Activated naive CD4-positive, alpha-beta T cell (primary cell): ENCODE data around the gene PHTF2.

ENCODE experiments used
- DNase-seq, 4 experiments: peaks; one replicate each; lab custom pipeline; 2025; lab: John Stamatoyannopoulos, UW

PHTF2 gene

DNA sequence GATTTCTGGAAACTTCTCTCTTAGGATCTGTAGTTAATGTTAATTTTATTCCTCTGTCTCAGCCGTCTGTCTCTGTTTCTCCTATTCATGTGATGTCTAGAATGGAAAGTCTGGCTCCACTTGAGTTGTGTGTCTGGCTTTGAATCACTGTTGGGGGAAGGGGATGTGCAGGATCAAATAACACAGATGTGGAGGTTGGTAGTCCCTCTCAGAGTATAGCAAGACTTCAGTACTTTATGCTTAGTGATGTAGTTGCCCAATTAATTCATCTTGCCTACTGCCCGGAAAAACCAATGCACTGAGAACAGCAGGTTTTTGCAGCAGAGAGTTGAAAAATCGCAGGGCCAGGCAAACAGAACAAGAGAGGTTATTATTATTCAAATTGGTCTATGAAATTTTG, 79.2 kb downstream of the PHTF2 start:
- no peak for DNase-seq

GRCh38 chr7:77878500-77878899, 79.9 kb downstream of the PHTF2 start:
- no peak for DNase-seq

- no peak for DNase-seq
Measured at GRCh38 chr7:77879272-77879671, 80.7 kb downstream of the PHTF2 start.

DNA sequence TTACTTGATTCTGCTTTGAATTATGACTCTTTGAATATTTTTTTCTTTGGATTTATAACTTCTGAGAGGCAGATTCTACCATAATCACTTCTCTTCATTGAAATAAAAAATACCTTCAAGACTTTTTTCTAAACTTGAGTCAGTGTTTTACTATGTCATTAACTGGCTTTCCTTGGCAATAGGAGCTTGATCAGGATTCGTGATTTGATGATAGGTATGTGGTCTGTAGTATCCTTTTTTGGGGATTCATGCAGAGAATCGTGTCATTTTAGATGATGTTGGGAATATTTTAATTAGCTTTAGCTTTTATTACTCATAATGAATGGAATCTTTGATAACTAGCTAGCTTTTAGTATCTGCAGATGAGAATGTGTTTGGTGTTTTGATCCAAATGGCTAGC, 83.3 kb downstream of the PHTF2 start:
- DNase-seq, result no peak

GRCh38 chr7:77885155-77885554, 86.6 kb downstream of the PHTF2 start:
- no peak for DNase-seq

- no peak for DNase-seq
Measured at GRCh38 chr7:77887567-77887966, 89.0 kb downstream of the PHTF2 start.

DNA sequence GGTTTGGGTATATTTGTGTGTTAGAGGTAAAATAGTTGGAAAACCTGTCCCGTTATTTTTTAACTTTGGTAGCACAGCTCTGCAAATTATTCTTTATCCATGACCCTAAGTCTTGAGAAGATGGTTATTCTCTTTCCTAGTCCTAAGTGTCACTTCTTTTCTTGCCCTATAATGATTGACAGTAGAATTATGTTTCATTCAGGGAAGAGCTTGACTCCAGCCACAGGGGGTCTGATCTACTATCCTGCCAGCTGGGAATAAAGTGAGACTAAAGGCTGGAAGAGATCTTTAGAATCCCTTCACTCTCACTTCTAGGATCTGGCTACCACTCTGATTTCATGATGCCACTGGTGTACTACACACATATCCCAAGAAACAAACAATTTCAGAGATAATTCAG, 90.4 kb downstream of the PHTF2 start:
- DNase-seq, result no peak

- DNase-seq, result no peak
Measured at GRCh38 chr7:77893813-77894212, 95.2 kb downstream of the PHTF2 start.

DNA sequence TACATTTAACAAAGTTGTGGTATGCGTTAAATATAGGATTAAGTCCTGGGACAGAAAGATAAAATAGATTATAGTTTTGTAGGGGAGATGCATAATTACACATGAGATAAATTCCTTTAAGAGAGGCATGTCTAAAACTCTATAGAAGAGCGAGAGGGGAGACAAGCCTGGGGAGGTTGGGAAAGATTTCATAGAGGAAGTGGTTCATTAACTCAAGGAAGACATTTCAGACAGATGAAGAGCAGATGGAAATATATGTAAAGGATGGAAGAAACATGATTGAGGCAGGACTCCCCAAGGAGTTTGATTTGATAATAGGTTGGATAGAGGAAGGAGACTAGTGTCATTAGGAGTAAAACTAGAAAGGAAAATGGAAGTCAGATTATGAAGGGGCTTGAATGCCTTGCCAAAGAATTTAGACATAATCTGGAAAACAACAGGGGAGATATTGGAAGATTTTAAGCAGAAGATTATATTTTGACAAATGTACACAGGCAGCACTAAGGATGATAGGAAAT, 96.1 kb downstream of the PHTF2 start:
- DNase-seq, result no peak

- no peak for DNase-seq
Measured at GRCh38 chr7:77895905-77896304, 97.3 kb downstream of the PHTF2 start.

DNA sequence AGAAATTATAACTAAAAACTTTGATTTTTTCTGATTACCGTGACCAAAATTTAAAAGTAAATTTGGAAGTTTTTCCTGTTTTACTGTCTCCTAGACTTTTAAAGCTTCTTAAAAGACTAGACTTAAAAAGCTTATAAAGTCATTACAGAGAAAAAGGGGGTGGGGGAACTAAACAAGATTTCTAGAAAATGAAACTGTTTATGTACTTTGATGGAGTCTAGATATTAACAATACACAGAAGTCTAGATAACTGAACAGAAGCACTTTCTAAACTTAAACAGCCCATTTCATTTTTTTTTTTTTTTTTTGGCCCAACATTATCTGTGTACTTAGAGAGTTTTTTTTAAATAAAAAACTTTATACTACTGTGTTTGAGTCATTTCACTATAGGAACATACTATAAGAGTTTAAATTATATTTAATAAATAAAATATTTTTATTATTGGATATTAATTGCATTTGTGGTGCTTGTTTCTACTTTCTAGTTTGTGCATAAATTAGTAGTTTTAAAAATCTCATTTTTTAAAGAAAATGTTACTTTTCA, 98.5 kb downstream of the PHTF2 start:
- DNase-seq, result no peak

- DNase-seq, result no peak
Measured at GRCh38 chr7:77899516-77899915, 100.9 kb downstream of the PHTF2 start.

DNA sequence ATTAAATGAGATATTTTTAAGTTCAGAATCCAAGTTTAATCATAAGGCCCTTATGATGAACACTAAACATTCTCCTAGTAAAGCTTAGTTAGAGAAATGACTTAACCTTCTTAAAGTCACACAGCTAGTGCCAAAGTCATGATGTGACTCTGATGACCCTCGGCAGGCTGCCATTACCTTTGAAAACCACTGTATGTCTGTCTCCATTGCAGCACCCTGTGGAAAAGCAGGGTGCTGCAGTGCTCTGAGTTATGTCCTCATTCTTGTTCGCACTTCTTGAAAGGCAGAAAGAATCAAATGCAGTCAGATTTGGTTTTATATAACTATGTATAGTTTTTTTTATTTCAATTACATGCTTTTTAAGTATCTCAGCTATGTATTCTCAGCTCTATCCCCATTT, 105.0 kb downstream of the PHTF2 start:
- no peak for DNase-seq

DNA sequence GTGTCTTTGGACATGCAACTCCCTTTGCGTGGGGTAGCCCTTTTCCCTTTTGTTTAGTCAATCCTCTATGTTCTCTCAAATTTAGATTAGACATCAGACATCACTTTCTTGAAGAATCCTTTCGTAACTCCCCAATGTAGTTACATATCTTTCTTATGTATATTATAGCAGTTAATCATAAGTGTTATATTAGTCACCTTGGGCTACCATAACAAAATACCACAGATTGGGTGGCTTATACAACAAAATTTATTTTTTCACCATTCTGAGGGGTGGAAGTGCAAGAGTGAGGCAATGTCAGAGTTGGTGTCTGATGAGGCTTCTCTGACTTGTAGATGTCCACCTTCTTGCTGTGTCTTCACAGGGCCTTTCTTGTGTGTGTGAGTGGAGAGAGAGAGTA, 105.7 kb downstream of the PHTF2 start:
- no peak for DNase-seq

GRCh38 chr7:77907281-77907680, 108.7 kb downstream of the PHTF2 start:
- DNase-seq, result no peak

- no peak for DNase-seq
Measured at GRCh38 chr7:77908664-77909063, 110.1 kb downstream of the PHTF2 start.

DNA sequence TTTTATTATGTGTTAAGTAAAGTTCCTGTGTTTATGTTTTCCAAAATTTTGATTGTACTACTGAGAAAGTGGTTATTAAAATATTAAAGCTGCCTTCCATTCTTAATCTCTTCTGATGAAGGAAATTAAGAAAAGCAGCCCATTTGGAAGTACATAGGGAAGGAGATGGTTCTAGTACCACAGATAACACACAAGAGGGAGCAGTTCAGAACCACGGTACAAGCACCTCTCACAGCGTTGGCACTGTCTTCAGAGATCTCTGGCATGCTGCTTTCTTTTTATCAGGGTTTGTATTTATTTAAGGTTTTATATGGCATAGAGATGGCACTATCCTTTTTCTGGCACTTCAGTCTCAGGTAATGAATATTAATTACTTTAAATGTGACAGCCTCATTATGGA, 111.6 kb downstream of the PHTF2 start:
- DNase-seq, result no peak

- DNase-seq, result no peak
Measured at GRCh38 chr7:77912293-77912692, 113.7 kb downstream of the PHTF2 start.

- DNase-seq, result no peak
Measured at GRCh38 chr7:77913977-77914607, 115.5 kb downstream of the PHTF2 start.

DNA sequence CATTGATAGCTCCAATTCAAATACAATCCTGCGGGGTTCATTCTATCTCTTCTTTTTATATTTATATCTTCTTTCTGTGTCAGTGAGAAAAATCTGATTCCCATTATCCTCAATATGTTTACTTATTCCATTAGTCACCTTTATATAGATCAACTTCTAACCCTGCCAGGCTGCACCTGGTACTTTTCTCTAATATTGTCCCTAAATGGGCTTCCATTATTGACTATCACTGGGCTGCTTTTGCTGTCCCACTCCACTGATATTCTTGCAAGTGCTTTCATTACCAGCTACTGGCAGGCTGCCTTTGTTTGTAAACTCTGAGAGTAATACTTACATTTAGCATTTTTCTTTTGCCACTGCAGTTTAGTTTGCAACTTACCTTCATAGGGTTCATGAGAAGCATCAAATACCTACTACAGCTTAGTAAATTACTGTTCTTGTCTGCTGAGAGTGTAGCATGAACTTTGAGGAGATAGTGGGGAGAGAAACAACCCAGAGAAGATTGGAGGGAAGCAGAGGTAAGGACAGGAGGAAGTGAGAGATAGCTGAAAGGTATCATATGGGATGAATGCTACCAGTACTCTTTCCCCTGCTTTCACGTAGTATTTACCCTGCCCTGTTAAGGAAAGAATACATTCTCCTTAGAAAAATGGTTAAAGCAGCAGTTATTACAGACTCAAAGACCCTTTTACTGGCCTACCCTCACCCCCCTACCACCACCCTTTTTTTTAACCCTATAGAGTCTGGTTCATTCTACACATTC, 119.1 kb downstream of the PHTF2 start:
- no peak for DNase-seq

DNA sequence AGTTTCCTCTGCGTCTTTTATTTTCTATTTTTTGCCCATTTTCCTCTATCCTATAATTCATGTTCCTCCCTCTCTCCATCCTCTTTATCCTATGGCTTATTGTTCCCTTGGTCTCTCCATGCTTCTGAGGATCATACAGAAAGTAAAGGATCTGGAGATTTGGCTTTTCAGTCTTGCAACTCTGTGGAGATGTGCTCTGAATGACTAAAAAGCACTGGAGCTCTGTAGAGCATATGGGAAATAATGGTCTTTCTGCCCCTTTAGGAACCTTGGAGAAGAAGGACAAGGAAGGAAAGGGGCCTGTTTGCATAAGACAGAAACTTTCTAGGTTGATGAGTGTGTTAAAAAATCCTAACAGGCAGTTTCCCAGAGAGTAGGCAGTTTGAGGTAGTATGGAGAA, 120.1 kb downstream of the PHTF2 start:
- DNase-seq, result no peak

DNA sequence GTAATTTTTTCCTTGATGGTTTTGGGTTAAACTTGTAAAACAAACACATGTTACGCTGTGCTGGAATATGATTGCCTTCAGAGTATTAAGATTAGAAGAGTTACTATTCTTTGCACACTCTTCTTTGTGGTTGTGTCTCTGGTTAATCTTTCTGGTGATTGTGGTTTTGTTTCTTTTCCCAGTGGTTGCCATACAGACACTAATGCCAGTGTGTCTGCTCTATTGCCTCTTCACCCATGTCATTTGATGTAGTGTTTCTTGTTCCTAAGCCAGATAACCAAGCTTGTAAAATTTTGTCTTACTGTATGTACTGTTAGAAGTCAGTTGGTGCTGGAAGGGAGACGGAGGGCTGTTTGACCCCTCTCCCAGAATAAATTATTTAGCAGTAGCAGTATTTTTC, 124.8 kb downstream of the PHTF2 start:
- DNase-seq, result no peak

- no peak for DNase-seq
Measured at GRCh38 chr7:77930496-77930895, 131.9 kb downstream of the PHTF2 start.
